Mammary epithelial cell (primary cell): ENCODE data around the gene NF1.

Experiments used
- EZH2 ChIP-seq: IDR thresholded peaks from 2 replicates; pipeline ENCODE4 v1.6.1; 2012; ENCODE audit warnings: low read length, inconsistent platforms, borderline replicate concordance
- TF ChIP-seq, protein P1 (sequence below), 2 donors: IDR thresholded peaks in 1 of 2; conservative IDR thresholded peaks in 1 of 2; 2 replicates each; pipeline ENCODE4 v1.5.1; 2011 to 2012; ENCODE audit warnings: inconsistent platforms in 2 of 2, low read length in 2 of 2, mild to moderate bottlenecking in 2 of 2, control low read depth in 1 of 2, low read depth in 1 of 2; ENCODE audit not compliant: insufficient read depth in 1 of 2; ENCODE audit errors: extremely low read depth in 1 of 2

DNA sequence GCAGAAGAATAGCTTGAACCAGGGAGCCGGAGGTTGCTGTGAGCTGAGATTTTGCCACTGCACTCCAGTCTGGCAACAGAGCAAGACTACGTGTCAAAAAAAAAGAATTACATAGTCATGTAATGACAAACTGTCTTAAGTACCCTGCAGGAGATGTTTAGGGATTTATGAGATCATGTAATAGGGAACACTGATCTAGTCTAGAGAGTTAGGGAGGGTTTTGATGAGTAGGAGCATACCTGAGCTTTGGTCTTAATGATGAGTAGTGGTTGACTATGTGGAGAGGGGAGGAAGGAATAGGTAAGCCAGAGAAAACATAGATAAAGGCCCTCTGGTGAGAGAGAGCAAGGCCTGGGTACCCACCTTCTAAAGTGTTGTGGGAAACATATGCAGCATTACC is 30.1 kb upstream of the NF1 start:
- TF ChIP-seq, protein P1, sequence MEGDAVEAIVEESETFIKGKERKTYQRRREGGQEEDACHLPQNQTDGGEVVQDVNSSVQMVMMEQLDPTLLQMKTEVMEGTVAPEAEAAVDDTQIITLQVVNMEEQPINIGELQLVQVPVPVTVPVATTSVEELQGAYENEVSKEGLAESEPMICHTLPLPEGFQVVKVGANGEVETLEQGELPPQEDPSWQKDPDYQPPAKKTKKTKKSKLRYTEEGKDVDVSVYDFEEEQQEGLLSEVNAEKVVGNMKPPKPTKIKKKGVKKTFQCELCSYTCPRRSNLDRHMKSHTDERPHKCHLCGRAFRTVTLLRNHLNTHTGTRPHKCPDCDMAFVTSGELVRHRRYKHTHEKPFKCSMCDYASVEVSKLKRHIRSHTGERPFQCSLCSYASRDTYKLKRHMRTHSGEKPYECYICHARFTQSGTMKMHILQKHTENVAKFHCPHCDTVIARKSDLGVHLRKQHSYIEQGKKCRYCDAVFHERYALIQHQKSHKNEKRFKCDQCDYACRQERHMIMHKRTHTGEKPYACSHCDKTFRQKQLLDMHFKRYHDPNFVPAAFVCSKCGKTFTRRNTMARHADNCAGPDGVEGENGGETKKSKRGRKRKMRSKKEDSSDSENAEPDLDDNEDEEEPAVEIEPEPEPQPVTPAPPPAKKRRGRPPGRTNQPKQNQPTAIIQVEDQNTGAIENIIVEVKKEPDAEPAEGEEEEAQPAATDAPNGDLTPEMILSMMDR (conservative IDR thresholded peaks at IDR 0.05 in 1 of 2, IDR thresholded peaks at IDR 0.05 in 1 of 2; ENCODE audit: extremely low read depth in 1 of 2, insufficient read depth in 1 of 2, low read depth in 1 of 2, low read length in 2 of 2), result no peak
- TF ChIP-seq EZH2, result no peak
